PC-3 (cell line): ENCODE data around the gene GSTO1.

Experiments used
- CTCF ChIP-seq: fragments of 300-600 bp; sonication (generic); conservative IDR thresholded peaks from 2 replicates; pipeline ENCODE4 v1.5.1; 2017; ENCODE audit warnings: antibody characterized with exemption, low read depth, mild to moderate bottlenecking, low read length
- EZH2 ChIP-seq: fragments of 300-600 bp; sonication (generic); IDR thresholded peaks from one replicate; pipeline ENCODE4 v1.6.1; 2017; ENCODE audit warnings: antibody characterized with exemption, mild to moderate bottlenecking, low read length; ENCODE audit not compliant: unreplicated experiment
- EZH2phosphoT487 ChIP-seq: fragments of 300-600 bp; sonication (generic); IDR thresholded peaks from 2 replicates; pipeline ENCODE4 v1.6.1; 2018; ENCODE audit warnings: mild to moderate bottlenecking, antibody characterized with exemption, low read length, borderline replicate concordance

GRCh38 chr10:104304356-104304745 is 49.7 kb downstream of the GSTO1 start:
- TF ChIP-seq EZH2phosphoT487: no peak
- TF ChIP-seq CTCF: no peak
- no peak for TF ChIP-seq EZH2
